SK-N-SH (cell line): ENCODE measurements around the gene EIF3K. TPM values are rescaled to one million over a fixed set of nuclear protein-coding genes. Genes with fewer than 3 reads are reported as not detected.

ENCODE experiments used
- CTCF ChIA-PET: fragments of 300-600, 350-600 bp; formaldehyde crosslinking; extraction: SDS; loops from one replicate; lab custom pipeline; 2021; lab: Yijun Ruan, JAX
- POLR2A ChIA-PET: fragments of 350-600 bp; sonication (Branson Sonifier 250); formaldehyde crosslinking; extraction: SDS; loops from one replicate; lab custom pipeline; 2020; ENCODE audit warnings: antibody characterized with exemption, inconsistent platforms; lab: Yijun Ruan, JAX
- DNase-seq: peaks from one replicate; pipeline ENCODE4 v3.0.0; 2012
- H2AFZ ChIP-seq: fragments of 200-600 bp; sonication (generic); 2 replicates; pipeline ENCODE4 v1.8.1; 2016; ENCODE audit warnings: antibody characterized with exemption, mild to moderate bottlenecking, low read depth
- H3F3A ChIP-seq: fragments of 200-600 bp; sonication (generic); replicated peaks from 2 replicates; pipeline ENCODE3; 2016; ENCODE audit warnings: antibody characterized with exemption, mild to moderate bottlenecking; ENCODE audit not compliant: insufficient read depth
- H3K27ac ChIP-seq, 2 experiments: fragments of 200-500 bp in 1 of 2; fragments of 200-600 bp in 1 of 2; sonication (Bioruptor generic) in 1 of 2; sonication (generic), shearing (Covaris generic) in 1 of 2; 2 replicates each; pipeline versions ENCODE4 v1.5.1 to v1.6.1; 2014 to 2016; ENCODE audit warnings: low read depth in 2 of 2, inconsistent platforms in 1 of 2, low read length in 1 of 2, mild to moderate bottlenecking in 1 of 2, mixed read lengths in 1 of 2
- H3K27me3 ChIP-seq: fragments of 200-600 bp; sonication (generic), shearing (Covaris generic); 2 replicates; pipeline ENCODE4 v1.6.1; 2016; ENCODE audit warnings: mixed run types; ENCODE audit not compliant: insufficient read depth
- H3K36me3 ChIP-seq, 2 experiments: fragments of 200-500 bp in 1 of 2; fragments of 200-600 bp in 1 of 2; sonication (Bioruptor generic) in 1 of 2; sonication (generic) in 1 of 2; replicated peaks in 1 of 2; 2 replicates each; pipeline versions ENCODE3 to v1.5.1; 2014 to 2016; ENCODE audit warnings: low read length in 1 of 2, mild to moderate bottlenecking in 1 of 2; ENCODE audit not compliant: insufficient read depth in 2 of 2, control insufficient read depth in 1 of 2
- H3K4me1 ChIP-seq, 2 experiments: fragments of 200-500 bp in 1 of 2; fragments of 200-600 bp in 1 of 2; sonication (Bioruptor generic) in 1 of 2; sonication (generic), shearing (Covaris generic) in 1 of 2; 2 replicates each; pipeline versions ENCODE4 v1.5.1 to v1.6.1; 2014 to 2016; ENCODE audit warnings: low read depth in 1 of 2, low read length in 1 of 2, mixed run types in 1 of 2; ENCODE audit not compliant: insufficient read depth in 2 of 2, control insufficient read depth in 1 of 2
- H3K4me2 ChIP-seq: fragments of 200-600 bp; sonication (generic), shearing (Covaris generic); 2 replicates; pipeline ENCODE4 v1.6.1; 2017; ENCODE audit warnings: mixed run types
- H3K4me3 ChIP-seq, 2 experiments: fragments of 200-500 bp in 1 of 2; fragments of 200-600 bp in 1 of 2; sonication (Bioruptor generic) in 1 of 2; sonication (generic), shearing (Covaris generic) in 1 of 2; 2 replicates each; pipeline versions ENCODE4 v1.5.1 to v1.8.1; 2014 to 2016; ENCODE audit warnings: low read depth in 2 of 2, inconsistent platforms in 1 of 2, low read length in 1 of 2, mild to moderate bottlenecking in 1 of 2, mixed read lengths in 1 of 2, moderate library complexity in 1 of 2
- H3K79me2 ChIP-seq: fragments of 200-600 bp; sonication (generic); 2 replicates; pipeline ENCODE4 v1.8.1; 2017; ENCODE audit warnings: mild to moderate bottlenecking; ENCODE audit not compliant: insufficient read depth
- H3K9ac ChIP-seq: fragments of 200-600 bp; sonication (generic); 2 replicates; pipeline ENCODE4 v1.6.1; 2017; ENCODE audit warnings: mixed run types
- H3K9me2 ChIP-seq: fragments of 200-600 bp; sonication (generic); 2 replicates; pipeline ENCODE4 v1.6.1; 2017; ENCODE audit warnings: mixed run types
- H3K9me3 ChIP-seq: fragments of 200-600 bp; sonication (generic); 2 replicates; pipeline ENCODE4 v1.6.1; 2017; ENCODE audit warnings: mixed run types, mild to moderate bottlenecking, moderate library complexity
- H4K20me1 ChIP-seq: fragments of 200-600 bp; sonication (generic); 2 replicates; pipeline ENCODE4 v1.6.1; 2017; ENCODE audit warnings: mild to moderate bottlenecking, mixed run types; ENCODE audit not compliant: insufficient read depth
- CTCF ChIP-seq: fragments of 200-600 bp; sonication (generic); IDR thresholded peaks from 2 replicates; pipeline ENCODE4 v1.6.1; 2017; ENCODE audit warnings: antibody characterized with exemption, mild to moderate bottlenecking, moderate library complexity
- EP300 ChIP-seq, 2 experiments: IDR thresholded peaks; 2 replicates each; pipeline versions ENCODE4 v1.4.0 to v1.6.1; 2012; ENCODE audit warnings: borderline replicate concordance in 1 of 2, low read depth in 1 of 2, low read length in 1 of 2
- FOXM1 ChIP-seq: IDR thresholded peaks from 2 replicates; pipeline ENCODE4 v1.4.0; 2012; ENCODE audit warnings: low read depth, mild to moderate bottlenecking
- GATA2 ChIP-seq: sonication (generic); formaldehyde crosslinking; IDR thresholded peaks from 2 replicates; pipeline ENCODE4 v1.5.0; 2020; ENCODE audit warnings: mild to moderate bottlenecking, missing genetic modification reagents
- JUND ChIP-seq: IDR thresholded peaks from 2 replicates; pipeline ENCODE4 v1.4.0; 2012
- MAX ChIP-seq: IDR thresholded peaks from 2 replicates; pipeline ENCODE4 v1.4.0; 2012; ENCODE audit warnings: low read depth
- NFIC ChIP-seq: IDR thresholded peaks from 2 replicates; pipeline ENCODE4 v1.4.0; 2012; ENCODE audit warnings: borderline replicate concordance
- RAD21 ChIP-seq: IDR thresholded peaks from 2 replicates; pipeline ENCODE4 v1.6.1; 2012; ENCODE audit warnings: mild to moderate bottlenecking, low read length
- REST ChIP-seq: IDR thresholded peaks from 2 replicates; pipeline ENCODE4 v1.6.1; 2012; ENCODE audit warnings: mild to moderate bottlenecking, low read depth, low read length, moderate library complexity
- RFX5 ChIP-seq: IDR thresholded peaks from 2 replicates; pipeline ENCODE4 v1.6.1; 2012; ENCODE audit warnings: mild to moderate bottlenecking, improper control_type of control experiment, low read length
- RXRA ChIP-seq: IDR thresholded peaks from 2 replicates; pipeline ENCODE4 v1.4.0; 2012; ENCODE audit warnings: low read depth, mild to moderate bottlenecking, borderline replicate concordance
- SIN3A ChIP-seq: IDR thresholded peaks from 2 replicates; pipeline ENCODE4 v1.6.1; 2012; ENCODE audit warnings: low read depth, mild to moderate bottlenecking, low read length, moderate library complexity, borderline replicate concordance
- SMC3 ChIP-seq: IDR thresholded peaks from 2 replicates; pipeline ENCODE4 v1.6.1; 2012; ENCODE audit warnings: low read depth, low read length, improper control_type of control experiment
- TAF1 ChIP-seq: IDR thresholded peaks from 2 replicates; pipeline ENCODE4 v1.6.1; 2012; ENCODE audit warnings: low read depth, mild to moderate bottlenecking, low read length, moderate library complexity, borderline replicate concordance
- TCF12 ChIP-seq: IDR thresholded peaks from 2 replicates; pipeline ENCODE4 v1.4.0; 2012
- TEAD4 ChIP-seq: IDR thresholded peaks from 2 replicates; pipeline ENCODE4 v1.4.0; 2012; ENCODE audit warnings: mild to moderate bottlenecking, borderline replicate concordance; ENCODE audit not compliant: insufficient read depth
- YY1 ChIP-seq: IDR thresholded peaks from 2 replicates; pipeline ENCODE4 v1.4.0; 2012; ENCODE audit warnings: low read depth, mild to moderate bottlenecking
- WGBS: methylation state at CpG from one replicate; pipeline ENCODE4 v1.1.6; 2017; ENCODE audit warnings: low lambda C conversion rate; 5-methylcytosine and 5-hydroxymethylcytosine counted together
- polyA plus RNA-seq, 3 experiments: library from polyadenylated mRNA; depleted of rRNA; stranded (reverse); fragments of >200 nt; gene quantifications; 2 replicates each; pipeline ENCODE4 v1.2.3, GENCODE V29; 2012

Gene EIF3K
- polyA plus RNA-seq, 1 of the 3 experiments (the other 2 are of a cell fraction): 484 TPM

- H3K4me2 ChIP-seq: no peak overlapping the region
- H3K4me1 ChIP-seq: no peaks in the 10 kb centered on the region
- DNase-seq: no peak
- 30% methylated on average over 2 of the region's 2 CpGs for whole genome bisulfite sequencing
- H3K79me2 ChIP-seq: no peaks in the 10 kb centered on the region
- H3K9me2 ChIP-seq: no peaks in the 10 kb centered on the region
- no peak overlapping the region for H3K4me3 ChIP-seq
- H3K27ac ChIP-seq: no peak overlapping the region
- no peaks in the 10 kb centered on the region for H3F3A ChIP-seq
- H3K9me3 ChIP-seq: no peaks in the 10 kb centered on the region
- CTCF ChIA-PET: no interaction called here
- TF ChIP-seq NFIC (no peak), TEAD4 (no peak), RFX5 (no peak), TCF12 (no peak), FOXM1 (no peak), TAF1 (no peak), RAD21 (no peak), GATA2 (no peak), YY1 (no peak), RXRA (no peak), CTCF (no peak), MAX (no peak), REST (no peak), SIN3A (no peak), JUND (no peak), SMC3 (no peak), EP300 (IDR thresholded peaks at IDR 0.05; ENCODE audit: borderline replicate concordance in 1 of 2, low read depth in 1 of 2, low read length in 1 of 2) (no peak)
- H4K20me1 ChIP-seq: no peaks in the 10 kb centered on the region
- no peaks in the 10 kb centered on the region for H3K27me3 ChIP-seq
- H2AFZ ChIP-seq: no peak overlapping the region
- no peaks in the 10 kb centered on the region for H3K36me3 ChIP-seq
- POLR2A ChIA-PET: no interaction called here
- no peak overlapping the region for H3K9ac ChIP-seq
Observed at GRCh38 chr19:38588041-38588440, 30.9 kb upstream of the EIF3K start.
